CD14-positive monocyte (primary cell): Measurements from ENCODE around the gene RFX3. TPM values are rescaled to one million over a fixed set of nuclear protein-coding genes. Genes with fewer than 3 reads are reported as not detected.
"Not testable (repeated sequence)": the region's sequence is repeated elsewhere in the genome, so short reads cannot be mapped to it uniquely, and the experiment has no call there.

Experiments
- DNase-seq, 3 donors: peaks; one replicate each; pipeline ENCODE4 v3.0.0-alpha.2; 2011 to 2022
- H2AFZ ChIP-seq: 2 replicates; pipeline ENCODE4 v1.6.0; 2012; ENCODE audit warnings: mild to moderate bottlenecking, low read depth, low read length, inconsistent platforms; ENCODE audit not compliant: insufficient read depth, poor library complexity, severe bottlenecking
- H3K27ac ChIP-seq, 2 donors: 1 replicate in 1 of 2; 2 replicates in 1 of 2; pipeline ENCODE4 v1.5.1; 2012 to 2013; ENCODE audit warnings: low read length in 2 of 2, control low read depth in 1 of 2, inconsistent platforms in 1 of 2, low read depth in 1 of 2, mild to moderate bottlenecking in 1 of 2
- H3K27me3 ChIP-seq, 2 donors: one replicate each; pipeline versions ENCODE4 v1.6.0 to v1.6.1; 2011 to 2013; ENCODE audit warnings: low read length in 2 of 2; ENCODE audit not compliant: control insufficient read depth in 2 of 2, insufficient read depth in 2 of 2
- H3K36me3 ChIP-seq, 2 donors: replicated peaks in 1 of 2; 1 replicate in 1 of 2; 2 replicates in 1 of 2; pipeline versions ENCODE4 v1.5.1 to v1.6.1; 2012 to 2013; ENCODE audit warnings: low read length in 2 of 2, control low read depth in 1 of 2, inconsistent platforms in 1 of 2, mild to moderate bottlenecking in 1 of 2; ENCODE audit not compliant: insufficient read depth in 2 of 2, control insufficient read depth in 1 of 2
- H3K4me1 ChIP-seq, 2 donors: 1 replicate in 1 of 2; 2 replicates in 1 of 2; pipeline versions ENCODE4 v1.5.1 to v1.6.1; 2012 to 2013; ENCODE audit warnings: low read length in 2 of 2, control low read depth in 1 of 2, inconsistent platforms in 1 of 2, mild to moderate bottlenecking in 1 of 2, moderate library complexity in 1 of 2; ENCODE audit not compliant: insufficient read depth in 2 of 2, control insufficient read depth in 1 of 2
- H3K4me2 ChIP-seq: replicated peaks from 2 replicates; pipeline ENCODE3; 2012; ENCODE audit warnings: low read length, moderate library complexity, mild to moderate bottlenecking; ENCODE audit not compliant: poor library complexity, severe bottlenecking; ENCODE audit errors: extremely low read depth
- H3K4me3 ChIP-seq, 3 experiments: fragments of 200-600 bp in 1 of 3; sonication (generic) in 1 of 3; replicated peaks in 1 of 3; 1 replicate in 2 of 3; 2 replicates in 1 of 3; pipeline ENCODE4 v1.5.1; 2011 to 2013; ENCODE audit warnings: low read length in 3 of 3, mild to moderate bottlenecking in 3 of 3, control low read depth in 2 of 3, low read depth in 2 of 3, inconsistent platforms in 1 of 3, moderate library complexity in 1 of 3
- H3K79me2 ChIP-seq: 2 replicates; pipeline ENCODE4 v1.6.0; 2012; ENCODE audit warnings: mild to moderate bottlenecking, control low read depth, inconsistent platforms, low read length, moderate library complexity; ENCODE audit not compliant: insufficient read depth
- H3K9ac ChIP-seq: 2 replicates; pipeline ENCODE4 v1.6.0; 2017; ENCODE audit warnings: low read length, mild to moderate bottlenecking; ENCODE audit not compliant: insufficient read depth, poor library complexity, severe bottlenecking
- H3K9me3 ChIP-seq, 2 donors: replicated peaks in 1 of 2; 1 replicate in 1 of 2; 2 replicates in 1 of 2; pipeline versions ENCODE4 v1.5.1 to v1.6.1; 2012 to 2013; ENCODE audit warnings: low read length in 2 of 2, control low read depth in 1 of 2; ENCODE audit not compliant: control insufficient read depth in 1 of 2, insufficient read depth in 1 of 2
- H4K20me1 ChIP-seq: 2 replicates; pipeline ENCODE4 v1.6.0; 2012; ENCODE audit warnings: mild to moderate bottlenecking, low read length, control low read depth, moderate library complexity; ENCODE audit not compliant: insufficient read depth
- H3K27ac Mint-ChIP-seq, 7 donors: one replicate each; pipeline ENCODE4 v1.8.0; 2020; ENCODE audit warnings: mild to moderate bottlenecking in 7 of 7, mixed read lengths in 7 of 7, moderate library complexity in 6 of 7, inconsistent platforms in 2 of 7
- H3K27me3 Mint-ChIP-seq, 3 donors: one replicate each; pipeline ENCODE4 v1.8.0; 2021 to 2022; ENCODE audit warnings: low read depth in 3 of 3, mild to moderate bottlenecking in 3 of 3, mixed read lengths in 3 of 3, moderate library complexity in 3 of 3, inconsistent platforms in 1 of 3
- H3K36me3 Mint-ChIP-seq, 2 donors: one replicate each; pipeline ENCODE4 v1.8.0; 2020; ENCODE audit warnings: mixed read lengths in 2 of 2, inconsistent platforms in 1 of 2, mild to moderate bottlenecking in 1 of 2
- H3K4me1 Mint-ChIP-seq: one replicate; pipeline ENCODE4 v1.8.0; 2020; ENCODE audit warnings: mild to moderate bottlenecking, mixed read lengths
- H3K4me3 Mint-ChIP-seq, 2 donors: one replicate each; pipeline ENCODE4 v1.8.0; 2020; ENCODE audit warnings: mild to moderate bottlenecking in 2 of 2, mixed read lengths in 2 of 2, moderate library complexity in 1 of 2
- H3K9me3 Mint-ChIP-seq, 7 donors: one replicate each; pipeline ENCODE4 v1.8.0; 2020 to 2022; ENCODE audit warnings: mixed read lengths in 7 of 7, mild to moderate bottlenecking in 6 of 7, moderate library complexity in 6 of 7, inconsistent platforms in 2 of 7
- WGBS: methylation state at CpG from one replicate; pipeline ENCODE4 v1.1.5; 2013; ENCODE audit warnings: missing lambda C conversion rate; ENCODE audit not compliant: insufficient coverage; 5-methylcytosine and 5-hydroxymethylcytosine counted together
- intact Hi-C, 2 donors: fragments of 100-400 bp; cut with micrococcal nuclease; formaldehyde crosslinking; loops; one replicate each; pipeline versions ENCODE4 v1.15.0 to v1.15.1; 2023
- polyA plus RNA-seq, 3 donors: library from polyadenylated mRNA; depleted of rRNA in 1 of 3; unstranded in 2 of 3; stranded (reverse) in 1 of 3; fragments of 300-500 nt in 2 of 3; fragments of >200 nt in 1 of 3; fragmentation: Illumina TruSeq in 2 of 3; gene quantifications; 1 replicate in 2 of 3; 2 replicates in 1 of 3; pipeline ENCODE4 v1.2.3, GENCODE V29; 2012 to 2021
- TF ChIP-seq, protein P1 (sequence below): fragments of 200-600 bp; IDR thresholded peaks from one replicate; pipeline ENCODE4 v1.8.0; 2022; ENCODE audit warnings: antibody characterized with exemption, mild to moderate bottlenecking

Gene RFX3
- polyA plus RNA-seq, 3 donors: 1.7 to 5.2 (median 3.2) TPM

DNA sequence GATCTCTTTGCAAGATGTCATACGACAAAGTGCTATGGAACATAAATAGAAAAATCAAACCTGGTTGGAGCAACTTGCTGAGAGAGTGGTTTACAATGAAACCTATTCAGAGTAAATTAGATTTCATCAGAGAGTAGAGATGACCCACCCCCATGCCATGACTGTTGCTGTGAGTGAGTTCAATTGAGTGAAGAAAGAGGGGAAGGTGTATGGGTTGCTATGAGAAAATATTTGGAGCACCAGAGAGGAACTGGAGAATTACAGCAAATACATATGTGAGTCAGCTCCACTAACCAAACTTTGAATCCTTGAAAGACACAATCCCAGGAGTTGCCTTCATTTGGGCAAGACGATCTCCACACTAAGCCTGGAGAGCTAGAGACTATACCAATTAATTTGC, 217.2 kb downstream of the RFX3 start:
- DNase-seq: no peak
- intact Hi-C loops: no loop called here
- H3K9me3 ChIP-seq: no peaks in the 10 kb centered on the region
- 100% methylated on average over 1 of the region's 2 CpGs for WGBS
- H2AFZ ChIP-seq: no peak overlapping the region
- no peaks in the 10 kb centered on the region for H3K79me2 ChIP-seq
- no peaks in the 10 kb centered on the region for H4K20me1 ChIP-seq
- Mint-ChIP-seq H3K4me3 (no peak overlapping the region), H3K36me3 (peaks cover 6 to 11% of the 10 kb centered on the region in 2 donors), H3K9me3 (peaks cover 2 to 14% (median 7%) of the 10 kb centered on the region in 7 donors), H3K4me1 (peaks cover 3% of the 10 kb centered on the region), H3K27me3 (peaks cover 0 to 2% (median 0%) of the 10 kb centered on the region in 3 donors), H3K27ac (peak overlapping the region in 1 of 7 donors; percentile 3)
- no peak overlapping the region for H3K4me3 ChIP-seq
- no peak overlapping the region for H3K27ac ChIP-seq
- H3K4me2 ChIP-seq: no peak overlapping the region
- H3K4me1 ChIP-seq: no peaks in the 10 kb centered on the region
- TF ChIP-seq, protein P1, sequence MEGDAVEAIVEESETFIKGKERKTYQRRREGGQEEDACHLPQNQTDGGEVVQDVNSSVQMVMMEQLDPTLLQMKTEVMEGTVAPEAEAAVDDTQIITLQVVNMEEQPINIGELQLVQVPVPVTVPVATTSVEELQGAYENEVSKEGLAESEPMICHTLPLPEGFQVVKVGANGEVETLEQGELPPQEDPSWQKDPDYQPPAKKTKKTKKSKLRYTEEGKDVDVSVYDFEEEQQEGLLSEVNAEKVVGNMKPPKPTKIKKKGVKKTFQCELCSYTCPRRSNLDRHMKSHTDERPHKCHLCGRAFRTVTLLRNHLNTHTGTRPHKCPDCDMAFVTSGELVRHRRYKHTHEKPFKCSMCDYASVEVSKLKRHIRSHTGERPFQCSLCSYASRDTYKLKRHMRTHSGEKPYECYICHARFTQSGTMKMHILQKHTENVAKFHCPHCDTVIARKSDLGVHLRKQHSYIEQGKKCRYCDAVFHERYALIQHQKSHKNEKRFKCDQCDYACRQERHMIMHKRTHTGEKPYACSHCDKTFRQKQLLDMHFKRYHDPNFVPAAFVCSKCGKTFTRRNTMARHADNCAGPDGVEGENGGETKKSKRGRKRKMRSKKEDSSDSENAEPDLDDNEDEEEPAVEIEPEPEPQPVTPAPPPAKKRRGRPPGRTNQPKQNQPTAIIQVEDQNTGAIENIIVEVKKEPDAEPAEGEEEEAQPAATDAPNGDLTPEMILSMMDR: no peak
- no peak overlapping the region for H3K9ac ChIP-seq
- no peaks in the 10 kb centered on the region for H3K27me3 ChIP-seq
- no peaks in the 10 kb centered on the region for H3K36me3 ChIP-seq

DNA sequence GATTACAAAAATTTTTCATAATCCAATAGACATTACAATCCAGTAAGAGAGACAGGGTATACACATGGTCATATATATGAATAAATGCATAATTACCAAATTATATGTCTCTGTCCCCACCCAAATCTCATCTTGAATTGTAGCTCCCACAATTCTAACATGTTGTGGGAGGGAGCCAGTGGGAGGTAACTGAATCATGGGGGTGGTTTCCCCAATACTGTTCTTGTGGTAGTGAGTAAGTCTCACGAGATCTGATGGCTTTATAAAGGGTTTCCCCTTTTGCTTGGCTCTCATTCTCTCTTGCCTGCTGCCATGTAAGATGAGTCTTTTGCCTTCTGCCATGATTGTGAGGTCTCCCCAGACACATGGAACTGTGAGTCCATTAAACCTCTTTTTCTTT, 221.4 kb downstream of the RFX3 start:
- Mint-ChIP-seq H3K9me3 (peaks cover 2 to 14% (median 7%) of the 10 kb centered on the region in 7 donors), H3K4me1 (peaks cover 14% of the 10 kb centered on the region), H3K36me3 (peaks cover 6 to 11% of the 10 kb centered on the region in 2 donors)
- H3K4me3 Mint-ChIP-seq, H3K9ac ChIP-seq, H3K4me2 ChIP-seq, intact Hi-C loops, H3K4me3 ChIP-seq, H3K27me3 Mint-ChIP-seq, H2AFZ ChIP-seq, H4K20me1 ChIP-seq, H3K36me3 ChIP-seq, H3K27ac Mint-ChIP-seq, H3K27me3 ChIP-seq, H3K27ac ChIP-seq, H3K79me2 ChIP-seq, H3K9me3 ChIP-seq: not testable (repeated sequence)
- peaks cover 5 to 12% of the 10 kb centered on the region in 2 donors for H3K4me1 ChIP-seq
- 100% methylated on average over 1 of the region's 1 CpG for WGBS
- peak in 1 of 3 donors; percentile 25 for DNase-seq
